Measurements from ENCODE around the gene B4GALT2.

B4GALT2 gene

GRCh38 chr1:44002606-44003157 is 23.7 kb downstream of the B4GALT2 start:
- DNase-seq (ENCODE audit: low read depth) = no peak

DNA sequence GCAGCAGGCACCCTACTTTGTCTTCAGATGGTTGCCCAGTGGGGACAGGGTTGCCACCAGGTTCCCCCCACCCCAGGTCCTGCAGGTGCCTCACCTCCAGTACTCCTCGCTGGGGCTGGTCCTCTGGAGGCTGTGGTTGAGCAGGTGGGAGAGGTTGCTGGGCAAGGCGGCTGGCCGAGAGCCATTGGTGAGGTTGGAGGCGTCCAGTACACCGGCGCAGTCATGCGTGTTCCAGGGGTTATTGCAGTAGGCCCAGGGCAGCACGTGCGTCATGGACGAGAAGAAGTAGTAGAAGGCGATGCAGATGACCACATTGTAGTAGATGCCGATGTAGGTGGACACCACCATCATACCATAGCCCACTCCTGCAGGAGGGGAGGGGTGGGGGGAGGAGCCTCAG is 29.2 kb downstream of the B4GALT2 start:
- no peak for DNase-seq (ENCODE audit: low read depth)

DNA sequence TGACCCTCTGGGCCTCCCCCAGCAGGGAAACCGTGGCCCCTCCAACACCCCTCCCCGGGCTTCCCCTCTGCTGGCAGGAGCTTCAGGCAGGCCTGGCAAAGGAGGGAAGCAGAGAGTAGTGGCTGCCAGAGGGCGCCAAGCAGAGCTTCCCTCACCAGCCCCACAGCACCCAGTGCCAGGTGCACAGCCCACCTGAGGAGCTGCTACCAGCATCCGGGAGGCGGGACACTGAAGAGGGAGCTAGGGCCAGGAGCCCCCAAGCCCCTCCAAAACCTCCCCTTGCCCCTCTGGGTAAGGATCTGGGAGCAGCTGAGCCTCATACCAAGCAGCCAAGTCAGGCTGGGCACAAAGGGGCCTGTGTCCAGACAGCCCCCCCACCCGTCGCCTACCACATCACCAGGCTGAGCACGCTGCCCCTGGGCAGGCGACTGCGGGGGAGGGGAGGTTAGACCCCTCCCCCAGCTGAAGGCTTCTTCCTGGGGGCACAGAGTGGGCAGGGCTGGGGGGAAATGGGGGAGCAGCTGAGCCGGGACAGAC is 32.0 kb downstream of the B4GALT2 start:
- no peak for DNase-seq (ENCODE audit: low read depth)

DNA sequence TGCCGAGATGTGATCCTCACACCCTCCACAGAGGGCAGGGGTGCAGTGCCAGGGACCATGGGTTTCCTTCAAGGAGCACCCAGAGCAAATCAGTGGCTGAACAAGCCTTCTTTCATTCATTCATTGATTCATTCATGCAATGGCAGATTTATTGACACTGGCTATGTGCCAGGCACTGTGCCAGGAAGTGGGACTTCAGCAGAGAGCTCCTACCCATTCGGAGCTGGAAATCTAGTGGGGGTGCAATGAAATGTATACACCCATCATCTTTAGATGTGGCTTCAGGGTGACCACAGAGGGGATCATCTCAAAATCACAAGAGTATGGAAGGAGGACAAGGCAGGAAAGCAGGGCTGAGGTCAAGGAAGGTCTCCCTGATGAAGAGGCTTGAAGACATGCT is 33.4 kb downstream of the B4GALT2 start:
- no peak for DNase-seq (ENCODE audit: low read depth)

- DNase-seq (ENCODE audit: low read depth) = no peak
These were observed 34.1 kb downstream of the B4GALT2 start for GRCh38 chr1:44012941-44013609.

DNA sequence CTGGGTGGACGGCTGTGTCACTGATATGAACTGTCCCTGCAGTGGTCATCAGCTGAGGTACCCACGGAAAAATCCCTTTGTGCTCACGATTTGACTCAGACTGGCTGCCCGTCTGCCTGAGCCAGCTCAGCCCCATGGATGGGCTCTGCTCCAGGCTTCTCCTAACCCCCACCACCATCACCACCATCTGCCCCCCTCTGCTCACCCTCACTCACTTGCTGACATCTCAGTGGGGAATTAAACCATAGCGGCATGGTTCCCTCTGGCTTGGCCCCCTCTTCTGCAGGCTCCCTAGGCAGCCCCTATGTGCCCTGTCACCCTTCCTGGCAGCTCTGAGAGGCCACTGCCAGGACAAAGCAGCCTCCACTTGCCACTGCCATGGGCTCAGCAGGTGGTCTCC is 34.9 kb downstream of the B4GALT2 start:
- DNase-seq (ENCODE audit: low read depth) = no peak

GRCh38 chr1:44014365-44015104 is 35.5 kb downstream of the B4GALT2 start:
- no peak for DNase-seq (ENCODE audit: low read depth)

DNA sequence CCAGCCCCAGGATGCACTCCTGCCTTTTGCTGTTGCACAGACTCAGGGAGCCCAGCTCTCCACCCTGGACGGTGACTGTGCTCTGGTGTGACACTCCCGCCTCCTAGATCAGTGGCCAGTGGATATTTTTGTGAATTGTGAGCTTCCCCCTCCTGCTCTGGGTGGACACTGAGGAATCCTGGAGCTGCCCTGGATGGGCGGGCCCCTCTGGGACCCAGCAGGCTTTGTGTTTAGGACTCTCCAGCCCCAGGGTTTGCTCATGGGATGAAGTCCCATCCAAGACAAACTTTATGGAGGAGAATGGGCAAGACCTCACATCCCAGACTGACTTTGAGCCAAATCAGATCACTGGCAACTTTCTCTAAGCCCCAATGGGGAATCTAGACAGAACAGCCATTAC is 36.2 kb downstream of the B4GALT2 start:
- no peak for DNase-seq (ENCODE audit: low read depth)

GRCh38 chr1:44016041-44016889 is 37.3 kb downstream of the B4GALT2 start:
- DNase-seq (ENCODE audit: low read depth) = no peak

GRCh38 chr1:44016890-44017400 is 37.9 kb downstream of the B4GALT2 start:
- DNase-seq (ENCODE audit: low read depth) = no peak

DNA sequence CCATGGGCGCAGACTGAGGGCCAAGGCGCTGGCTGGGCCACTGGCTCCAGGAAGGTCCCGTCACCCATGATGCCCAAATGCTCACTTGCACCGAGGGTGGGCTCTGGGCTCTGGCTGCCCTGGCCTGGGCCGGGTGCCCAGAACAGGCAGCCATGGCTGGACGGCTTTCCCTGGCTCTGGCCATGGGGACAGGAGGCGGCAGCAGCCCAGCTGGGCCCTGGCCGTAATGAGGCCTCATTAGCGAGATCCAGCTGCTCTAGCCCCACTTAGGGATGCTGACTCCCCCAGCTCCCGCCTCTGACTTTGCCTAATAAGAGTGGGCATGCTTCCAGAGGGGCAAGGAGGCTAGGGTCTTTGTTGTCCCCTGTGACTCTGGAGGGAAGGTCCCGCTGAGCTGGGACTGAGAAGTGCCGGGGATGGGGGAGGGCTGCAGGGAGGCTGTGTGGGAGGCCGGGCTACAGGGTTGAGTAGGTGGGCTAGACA is 40.5 kb downstream of the B4GALT2 start:
- DNase-seq (ENCODE audit: low read depth) = no peak

DNA sequence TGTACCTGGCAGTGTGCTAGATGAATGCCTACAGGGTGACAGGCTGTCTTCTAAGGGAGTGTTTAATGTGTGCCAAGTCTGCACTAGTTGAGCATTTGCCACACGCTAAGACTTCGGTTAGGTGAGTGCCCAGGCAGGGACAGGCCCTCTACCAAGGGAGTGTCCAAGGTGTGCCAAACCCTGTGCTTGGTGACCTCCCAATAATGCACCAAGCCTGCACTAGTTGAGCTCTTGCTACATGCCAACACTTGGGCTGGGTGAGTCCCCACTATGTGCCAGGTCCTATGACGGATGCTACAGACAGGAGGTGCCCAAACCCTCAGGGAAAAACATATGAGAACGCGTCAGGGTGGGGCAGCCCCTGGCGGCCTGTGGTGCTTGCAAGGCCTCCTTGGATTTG is 41.5 kb downstream of the B4GALT2 start:
- DNase-seq (ENCODE audit: low read depth) = no peak

- no peak for DNase-seq (ENCODE audit: low read depth)
These were observed 42.1 kb downstream of the B4GALT2 start for GRCh38 chr1:44021156-44021555.

DNA sequence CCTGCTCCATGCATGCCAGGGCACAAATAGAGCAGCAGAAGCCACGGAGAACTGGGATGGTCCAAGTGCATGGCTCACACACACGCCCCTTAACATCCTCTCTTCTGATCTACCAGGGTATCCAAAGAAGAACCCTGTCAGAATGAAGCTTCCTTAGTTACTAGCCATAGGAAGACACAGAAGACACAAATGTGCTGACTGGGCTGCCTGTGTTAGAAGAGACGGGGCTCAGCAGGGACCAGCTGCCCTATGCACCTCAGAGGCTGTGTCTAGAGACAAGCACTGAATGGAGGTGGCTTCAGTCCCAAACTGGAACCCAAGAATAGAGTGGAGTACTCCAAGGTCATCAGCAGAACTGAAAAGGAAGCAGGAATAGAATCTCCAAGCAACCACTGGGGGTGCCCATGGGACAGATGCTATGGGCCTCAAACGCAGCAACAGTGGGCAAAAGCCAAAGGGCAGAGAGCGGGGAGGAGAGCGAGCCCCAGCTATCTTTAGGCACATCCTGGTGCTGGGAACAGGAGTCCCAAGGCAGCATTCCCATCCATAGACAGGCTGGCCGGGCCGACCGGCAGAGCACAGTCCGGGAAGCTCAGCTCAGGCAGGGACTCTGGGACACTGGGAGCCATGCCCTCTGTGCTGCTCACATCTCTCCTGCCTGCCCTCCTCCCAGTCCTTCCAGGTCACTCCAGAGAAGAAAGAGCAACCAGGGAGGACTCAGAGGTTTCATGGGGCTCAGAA is 42.7 kb downstream of the B4GALT2 start:
- DNase-seq (ENCODE audit: low read depth) = no peak

- DNase-seq (ENCODE audit: low read depth) = no peak
These were observed 45.3 kb downstream of the B4GALT2 start for GRCh38 chr1:44024031-44024902.

- no peak for DNase-seq (ENCODE audit: low read depth)
These were observed 46.0 kb downstream of the B4GALT2 start for GRCh38 chr1:44024903-44025525.

- no peak for DNase-seq (ENCODE audit: low read depth)
These were observed 46.8 kb downstream of the B4GALT2 start for GRCh38 chr1:44025816-44026215.

GRCh38 chr1:44027320-44027719 is 48.3 kb downstream of the B4GALT2 start:
- no peak for DNase-seq (ENCODE audit: low read depth)

DNA sequence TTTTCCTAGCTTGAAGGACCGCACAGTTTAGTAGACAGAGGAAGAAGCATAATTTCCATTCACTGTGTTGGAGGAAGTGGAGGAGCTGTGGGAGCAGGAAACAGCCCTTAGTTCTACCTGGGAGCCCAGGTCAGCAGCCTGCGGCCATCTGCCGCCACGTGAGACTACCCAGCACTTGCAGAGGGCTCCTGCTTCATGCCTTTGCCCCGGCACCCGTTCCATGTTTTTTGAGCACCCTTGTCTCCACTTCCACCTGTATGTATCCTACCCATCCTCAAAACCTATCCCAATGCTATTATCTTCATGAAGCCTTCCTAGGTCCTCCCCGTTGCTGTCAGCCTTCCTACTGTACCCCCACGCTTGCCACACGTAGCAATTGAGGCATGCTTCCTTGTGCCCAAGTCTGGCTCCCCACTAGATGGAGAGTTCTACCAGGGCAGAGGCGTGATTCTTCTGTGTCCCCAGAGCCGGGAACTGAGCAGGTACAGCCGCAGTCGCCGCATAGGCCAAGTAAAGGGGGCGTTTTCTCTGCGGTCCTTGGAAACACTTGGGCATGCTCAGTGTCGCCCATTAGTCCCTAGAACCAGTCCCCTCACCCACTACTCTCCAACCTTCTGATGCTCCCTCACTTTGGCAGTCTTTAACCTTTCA is 50.4 kb downstream of the B4GALT2 start:
- DNase-seq (ENCODE audit: low read depth) = no peak

Data from stimulated activated CD4-positive, alpha-beta T cell treated with anti-CD3 and anti-CD28 coated beads, Interleukin-2, amount 100 ng/mL, for 4 hours (primary cell).